NCI-H128 (cell line): ENCODE data around the gene RPL7L1.
A peak's percentile ranks its signal among the peaks of the same experiment; 100 is the strongest.
"Not testable (repeated sequence)": the region's sequence is repeated elsewhere in the genome, so short reads cannot be mapped to it uniquely, and the experiment has no call there.

ENCODE experiments used
- DNase-seq: peaks from one replicate; lab custom pipeline; 2025; ENCODE audit not compliant: unreplicated experiment; lab: John Stamatoyannopoulos, UW

Gene RPL7L1

GRCh38 chr6:42879372-42880239, at the start of gene RPL7L1:
Gene RPL7L1, plus strand, starts transcription at chr6:42879616. Its CDS starts 295 bp downstream, at chr6:42879911.
- peak; percentile 82 for DNase-seq

- no peak for DNase-seq
These were observed 48.2 kb upstream of the RPL7L1 start for GRCh38 chr6:42831237-42831636.

- no peak for DNase-seq
These were observed 45.4 kb upstream of the RPL7L1 start for GRCh38 chr6:42834056-42834455.

- DNase-seq, result no peak
These were observed 37.4 kb upstream of the RPL7L1 start for GRCh38 chr6:42841844-42842584.

GRCh38 chr6:42845327-42845694, 34.1 kb upstream of the RPL7L1 start:
- no peak for DNase-seq

- no peak for DNase-seq
These were observed 32.9 kb upstream of the RPL7L1 start for GRCh38 chr6:42846505-42846904.

- no peak for DNase-seq
These were observed 30.7 kb upstream of the RPL7L1 start for GRCh38 chr6:42848700-42849099.

- DNase-seq, result no peak
These were observed 27.8 kb upstream of the RPL7L1 start for GRCh38 chr6:42851599-42851998.

GRCh38 chr6:42860036-42860435, 19.4 kb upstream of the RPL7L1 start:
- no peak for DNase-seq

- DNase-seq, result no peak
These were observed 18.9 kb upstream of the RPL7L1 start for GRCh38 chr6:42860481-42860880.

- DNase-seq, result no peak
These were observed 14.8 kb upstream of the RPL7L1 start for GRCh38 chr6:42864602-42865001.

GRCh38 chr6:42870145-42870936, 9.1 kb upstream of the RPL7L1 start:
- DNase-seq, result no peak

- DNase-seq, result no peak
These were observed 7.7 kb upstream of the RPL7L1 start for GRCh38 chr6:42871711-42872110.

GRCh38 chr6:42873313-42873712, 6.1 kb upstream of the RPL7L1 start:
- DNase-seq, result no peak

GRCh38 chr6:42877695-42878094, 1.7 kb upstream of the RPL7L1 start:
- DNase-seq, result no peak

- DNase-seq, result not testable (repeated sequence)
These were observed 913 bp downstream of the RPL7L1 start for GRCh38 chr6:42880240-42880817.

GRCh38 chr6:42880871-42881270, 1.5 kb downstream of the RPL7L1 start:
- DNase-seq, result not testable (repeated sequence)

GRCh38 chr6:42885702-42886101, 6.3 kb downstream of the RPL7L1 start:
- no peak for DNase-seq

GRCh38 chr6:42888201-42888600, 8.8 kb downstream of the RPL7L1 start:
- not testable (repeated sequence) for DNase-seq

- no peak for DNase-seq
These were observed 10.4 kb downstream of the RPL7L1 start for GRCh38 chr6:42889815-42890214.
